ENCODE data around the gene CCDC88B. TPM values are rescaled to one million over a fixed set of nuclear protein-coding genes. Genes with fewer than 3 reads are reported as not detected.

Gene CCDC88B
- total and polyA plus RNA-seq, 2 of the 8 experiments (the other 6 are each of a cell fraction or from before 2014, with no cell fraction given), result 5.9 to 12.5 TPM

GRCh38 chr11:64341429-64341828 is 1.4 kb downstream of the CCDC88B start:
- WGBS, 2 experiments (ENCODE audit: extremely low coverage in 1 of 2, insufficient coverage in 1 of 2, insufficient read length in 1 of 2, insufficient replicate concordance in 2 of 2, low coverage in 1 of 2, low lambda C conversion rate in 2 of 2, missing lambda C conversion rate in 1 of 2), result 81% methylated on average over 17 of the region's 21 CpGs; no CpG with 5 or more reads in 1 of the 2 experiments
- ChIA-PET CTCF (ENCODE audit: partially characterized antibody) (interaction anchor here (0.6 to 37.6 kb wide), 20 partner anchors 4 to 1307 kb away, joined by 3 to 614 read pairs (median 4); partner anchors contain the start of genes BAD, CATSPERZ, CCDC88B and ESRRA), POLR2A (ENCODE audit: partially characterized antibody) (interaction anchor here (0.6 to 6.1 kb wide), 12 partner anchors 9 to 70 kb away, joined by 3 to 38 read pairs (median 5); partner anchors contain the start of genes BAD, ESRRA, PRDX5 and TRMT112)
- Histone ChIP-seq H3K23ac (ENCODE audit: insufficient read length) (no peak overlapping the region), H3K27ac (ENCODE audit: low read depth, low read length) (no peak overlapping the region), H3K4me3 (ENCODE audit: extremely low read depth in 1 of 4, insufficient read depth in 2 of 4, low read depth in 3 of 4, low read length in 4 of 4) (peak overlapping the region; percentile 54 to 69 (median 62); a peak in 6 of 8 replicates), H3K4me1 (replicated peaks in 1 of 4; ENCODE audit: control insufficient read depth in 3 of 4, insufficient read depth in 4 of 4, low read length in 3 of 4) (peaks cover 0 to 23% (median 17%) of the 10 kb centered on the region in 4 experiments; a peak in 6 of 7 replicates), H3K4me2 (ENCODE audit: insufficient read depth in 1 of 2, low read depth in 2 of 2, low read length in 2 of 2) (peak overlapping the region; percentile 71 to 88), H3K79me1 (ENCODE audit: low read depth, low read length) (no peaks in the 10 kb centered on the region), H2BK12ac (ENCODE audit: low read depth, low read length) (peak overlapping the region; percentile 85; the same call in 1 of the 2 replicates), H4K20me1 (replicated peaks in 1 of 2; ENCODE audit: control insufficient read depth in 1 of 2, insufficient read depth in 2 of 2, low read length in 2 of 2) (peaks cover 0 to 2% of the 10 kb centered on the region in 2 experiments), H2BK20ac (ENCODE audit: low read length) (no peak overlapping the region), H4K5ac (ENCODE audit: insufficient read length, low read depth, low read length) (no peak overlapping the region), H3K36me3 (ENCODE audit: control insufficient read depth in 2 of 4, insufficient read depth in 4 of 4, low read length in 3 of 4) (no peaks in the 10 kb centered on the region), H2BK15ac (ENCODE audit: low read length) (peak overlapping the region; percentile 31; the same call in 1 of the 2 replicates), H3K9ac (replicated peaks in 1 of 4; ENCODE audit: extremely low read depth in 1 of 4, low read depth in 3 of 4, low read length in 3 of 4) (no peak overlapping the region), H4K91ac (replicated peaks; ENCODE audit: insufficient read length, low read length) (peak overlapping the region; percentile 92), H4K8ac (ENCODE audit: extremely low read depth, insufficient read depth, low read length) (peak overlapping the region; percentile 8; the same call in 1 of the 2 replicates), H3K79me2 (ENCODE audit: control insufficient read depth in 1 of 2, insufficient read depth in 2 of 2, low read length in 2 of 2) (no peaks in the 10 kb centered on the region), H2AFZ (ENCODE audit: low read length) (no peak overlapping the region), H2AK5ac (ENCODE audit: low read depth, low read length) (peak overlapping the region; percentile 0; the same call in 1 of the 2 replicates), H2BK5ac (ENCODE audit: low read depth, low read length) (0 out of 2 replicates have a peak overlapping the region, but pooled peaks have one; percentile 46), H3K9me3 (ENCODE audit: insufficient read depth in 2 of 2, low read depth in 1 of 2, low read length in 1 of 2) (no peaks in the 10 kb centered on the region), H3K27me3 (replicated peaks in 1 of 4; ENCODE audit: control insufficient read depth in 3 of 4, extremely low read depth in 1 of 4, insufficient read depth in 3 of 4, low read length in 3 of 4) (peaks cover 0 to 2% (median 0%) of the 10 kb centered on the region in 4 experiments; a peak in 1 of 7 replicates), H3K18ac (ENCODE audit: extremely low read depth, low read length) (peak overlapping the region; percentile 38; the same call in 1 of the 2 replicates), H2BK120ac (replicated peaks; ENCODE audit: low read depth, low read length) (no peak overlapping the region), H3K56ac (replicated peaks; ENCODE audit: insufficient read length, low read depth, low read length) (no peak overlapping the region), H3K4ac (replicated peaks; ENCODE audit: insufficient read length, low read depth, low read length) (no peak overlapping the region), H3K14ac (ENCODE audit: insufficient read length) (no peak overlapping the region), H3K23me2 (ENCODE audit: low read depth, low read length) (peaks cover 11% of the 10 kb centered on the region; the same call in 1 of the 2 replicates)
- FAIRE-seq (no peak), DNase-seq (ENCODE audit: low read depth in 1 of 2, low spot score in 2 of 2) (no peak)
- TF ChIP-seq PHF8 (conservative IDR thresholded peaks at IDR 0.05; ENCODE audit: low read depth, low read length) (no peak), ASH2L (IDR thresholded peaks at IDR 0.05; ENCODE audit: low read length) (no peak), HDAC6 (IDR thresholded peaks at IDR 0.05; ENCODE audit: low read depth, low read length) (no peak), ATF3 (IDR thresholded peaks at IDR 0.05; ENCODE audit: insufficient read depth, low read depth, low read length) (no peak), SIRT6 (IDR thresholded peaks at IDR 0.05; ENCODE audit: low read length) (no peak), BACH1 (IDR thresholded peaks at IDR 0.05; ENCODE audit: low read length) (no peak), CBX5 (IDR thresholded peaks at IDR 0.05; ENCODE audit: low read depth, low read length) (no peak), TCF12 (IDR thresholded peaks at IDR 0.05; ENCODE audit: low read depth, low read length) (no peak), CEBPB (IDR thresholded peaks at IDR 0.05; ENCODE audit: low read depth, low read length) (no peak), HDAC2 (IDR thresholded peaks at IDR 0.05; ENCODE audit: borderline replicate concordance in 1 of 2, low read depth in 2 of 2, low read length in 2 of 2) (no peak)

Measured in H1 (cell line).